GM12865 (cell line): ENCODE results near the gene KLK13.
A peak's percentile ranks its signal among the peaks of the same experiment; 100 is the strongest.

Experiments used
- DNase-seq: peaks from one replicate; pipeline ENCODE4 v3.0.0; 2010; ENCODE audit warnings: low read depth
- H3K4me3 ChIP-seq: 2 replicates; pipeline ENCODE4 v1.5.1; 2011; ENCODE audit warnings: mild to moderate bottlenecking, low read depth, low read length, control low read depth
- TF ChIP-seq, protein P1 (sequence below): IDR thresholded peaks from 2 replicates; pipeline ENCODE4 v1.5.1; 2011; ENCODE audit warnings: low read length, control low read depth, low read depth, inconsistent platforms; ENCODE audit not compliant: insufficient read depth; ENCODE audit errors: missing control alignments

Gene KLK13

DNA sequence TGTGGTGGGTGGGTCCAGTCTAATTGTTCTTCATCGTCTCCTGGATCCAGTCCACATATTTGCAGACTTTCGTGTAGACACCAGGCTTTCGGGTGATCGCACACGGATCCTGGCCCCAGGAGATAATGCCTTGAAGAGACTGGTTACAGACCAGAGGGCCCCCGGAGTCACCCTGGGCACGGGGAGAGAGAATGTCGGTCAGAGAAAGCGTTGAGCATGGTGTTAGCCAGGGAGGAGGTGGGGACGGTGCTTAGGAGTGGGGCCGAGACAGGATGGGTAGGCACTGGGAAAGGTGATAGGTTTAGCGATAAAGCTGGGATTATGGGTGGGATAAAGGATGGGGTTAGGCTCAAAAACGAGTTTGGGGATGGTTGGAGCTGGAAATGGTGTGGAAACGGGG, 42.4 kb downstream of the KLK13 start:
- DNase-seq = no peak
- TF ChIP-seq, protein P1, sequence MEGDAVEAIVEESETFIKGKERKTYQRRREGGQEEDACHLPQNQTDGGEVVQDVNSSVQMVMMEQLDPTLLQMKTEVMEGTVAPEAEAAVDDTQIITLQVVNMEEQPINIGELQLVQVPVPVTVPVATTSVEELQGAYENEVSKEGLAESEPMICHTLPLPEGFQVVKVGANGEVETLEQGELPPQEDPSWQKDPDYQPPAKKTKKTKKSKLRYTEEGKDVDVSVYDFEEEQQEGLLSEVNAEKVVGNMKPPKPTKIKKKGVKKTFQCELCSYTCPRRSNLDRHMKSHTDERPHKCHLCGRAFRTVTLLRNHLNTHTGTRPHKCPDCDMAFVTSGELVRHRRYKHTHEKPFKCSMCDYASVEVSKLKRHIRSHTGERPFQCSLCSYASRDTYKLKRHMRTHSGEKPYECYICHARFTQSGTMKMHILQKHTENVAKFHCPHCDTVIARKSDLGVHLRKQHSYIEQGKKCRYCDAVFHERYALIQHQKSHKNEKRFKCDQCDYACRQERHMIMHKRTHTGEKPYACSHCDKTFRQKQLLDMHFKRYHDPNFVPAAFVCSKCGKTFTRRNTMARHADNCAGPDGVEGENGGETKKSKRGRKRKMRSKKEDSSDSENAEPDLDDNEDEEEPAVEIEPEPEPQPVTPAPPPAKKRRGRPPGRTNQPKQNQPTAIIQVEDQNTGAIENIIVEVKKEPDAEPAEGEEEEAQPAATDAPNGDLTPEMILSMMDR = no peak
- no peak overlapping the region for H3K4me3 ChIP-seq

DNA sequence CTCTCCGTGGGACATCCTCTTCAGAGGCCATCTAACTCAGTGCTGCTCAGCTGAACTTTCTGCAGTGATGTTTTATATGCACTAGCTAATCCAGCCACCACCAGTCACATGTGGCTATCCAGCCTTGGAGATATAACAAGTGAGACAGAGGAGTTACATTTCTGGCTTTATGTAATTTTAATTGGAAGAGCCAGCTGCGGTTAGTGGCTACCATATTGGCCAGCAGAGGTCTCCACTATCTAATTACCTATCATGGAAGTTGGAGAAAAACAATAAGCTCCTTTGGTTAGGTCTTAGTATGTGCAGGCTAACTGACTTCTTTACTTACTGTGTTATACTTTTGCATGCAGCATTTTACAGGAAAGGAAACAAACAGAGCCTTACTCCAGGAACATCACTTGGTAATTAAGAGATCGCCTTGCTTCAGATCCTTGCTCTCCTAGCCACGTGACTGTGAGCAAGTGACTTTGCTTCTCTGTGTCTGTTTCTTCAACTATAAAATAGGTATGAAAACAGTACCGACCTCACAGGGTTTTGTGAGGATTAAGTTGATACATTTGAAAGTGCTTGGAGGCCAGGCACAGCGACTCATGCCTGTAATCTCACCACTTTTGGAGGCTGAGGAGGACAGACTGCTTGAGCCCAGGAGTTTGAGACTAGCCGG, 43.8 kb downstream of the KLK13 start:
- peak; percentile 22 for DNase-seq
- no peak overlapping the region for H3K4me3 ChIP-seq
- TF ChIP-seq, protein P1 = peak; percentile 39

GRCh38 chr19:51019544-51019925, 45.4 kb downstream of the KLK13 start, which contains the start of gene KLK10:
TSS of gene KLK10 (minus strand) at chr19:51019709. CDS start at chr19:51019130, 579 bp downstream.
- TF ChIP-seq, protein P1 = no peak
- no peak for DNase-seq
- no peak within 1 kb of the TSS for H3K4me3 ChIP-seq

DNA sequence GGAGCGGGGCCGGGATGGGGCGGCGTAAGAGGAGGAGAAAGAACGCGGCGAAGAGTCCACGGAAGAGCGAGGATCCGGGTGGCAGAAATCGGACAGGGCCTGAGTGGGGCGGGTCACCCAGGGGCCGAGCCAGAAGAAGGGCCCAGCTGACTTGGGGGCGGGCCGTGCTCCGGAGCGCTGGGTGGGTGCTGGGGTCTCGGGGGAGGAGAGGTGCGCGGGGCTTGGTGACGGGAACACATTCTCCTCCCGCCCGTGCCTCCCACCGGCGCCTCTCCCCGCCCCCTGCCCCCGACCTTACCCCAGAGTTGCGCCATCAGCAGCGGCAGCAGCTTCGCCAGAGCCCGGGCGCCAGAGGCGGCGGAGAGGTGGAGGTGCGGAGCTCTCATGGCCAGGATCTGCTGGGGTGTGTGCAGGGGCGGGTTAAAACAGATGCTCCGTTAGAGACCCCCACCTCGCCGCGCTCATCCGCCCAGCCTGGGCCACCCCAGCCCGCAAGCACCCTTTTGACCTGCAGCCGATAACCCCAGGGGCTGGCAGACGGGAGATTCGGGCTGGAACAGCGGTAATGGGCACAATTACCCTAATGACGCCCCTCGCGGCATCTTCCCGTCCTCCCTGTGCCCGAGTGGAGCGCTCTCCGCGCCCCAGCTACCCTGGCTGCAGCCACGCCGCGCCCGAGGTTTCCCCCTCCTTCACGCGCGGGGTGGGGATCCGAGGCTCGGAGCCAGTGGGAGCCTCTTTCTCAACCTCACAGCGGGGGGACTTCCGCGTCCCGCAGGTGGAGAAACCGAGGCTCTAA, 45.9 kb downstream of the KLK13 start:
- TF ChIP-seq, protein P1 = no peak
- DNase-seq = no peak
- H3K4me3 ChIP-seq = no peak overlapping the region

- TF ChIP-seq, protein P1 = peak; percentile 72
- H3K4me3 ChIP-seq = no peak overlapping the region
- peak; percentile 53 for DNase-seq
Measured at GRCh38 chr19:51016798-51017683, 47.9 kb downstream of the KLK13 start.

DNA sequence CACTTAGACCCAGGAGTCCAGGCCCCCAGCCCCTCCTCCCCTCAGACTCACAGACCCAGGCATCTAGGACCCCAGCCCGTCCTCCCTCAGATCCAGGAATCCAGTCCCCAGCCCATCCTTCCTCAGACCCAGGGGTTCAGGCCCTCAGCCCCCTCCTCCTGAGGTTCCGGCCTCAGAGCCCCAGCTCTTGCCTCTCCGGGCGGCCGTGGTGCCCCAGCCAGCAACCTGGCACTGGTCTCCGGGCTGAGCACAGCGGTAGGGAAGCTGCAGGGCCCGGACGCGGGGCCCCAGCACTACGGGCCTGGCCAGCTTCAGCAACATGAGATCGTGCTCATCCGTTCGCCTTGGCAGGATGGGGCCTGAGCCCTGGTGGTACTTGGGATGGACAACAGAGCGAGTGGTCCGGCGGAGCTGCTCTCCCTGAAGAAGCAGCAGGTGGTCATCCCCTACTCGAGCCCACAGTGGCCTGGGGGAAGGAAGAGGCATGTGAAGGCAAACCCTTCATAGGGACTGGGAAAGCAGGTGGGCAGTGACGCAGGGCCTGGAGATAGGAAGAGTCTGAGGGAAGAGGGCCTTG, 49.1 kb downstream of the KLK13 start:
- no peak for DNase-seq
- TF ChIP-seq, protein P1 = no peak
- no peak overlapping the region for H3K4me3 ChIP-seq
